ENCODE data around the gene MYO10. TPM values are rescaled to one million over a fixed set of nuclear protein-coding genes. Genes with fewer than 3 reads are reported as not detected.

MYO10 gene
- total and polyA plus RNA-seq, 9 donors, result 10.8 to 35.8 (median 16.3) TPM

DNA sequence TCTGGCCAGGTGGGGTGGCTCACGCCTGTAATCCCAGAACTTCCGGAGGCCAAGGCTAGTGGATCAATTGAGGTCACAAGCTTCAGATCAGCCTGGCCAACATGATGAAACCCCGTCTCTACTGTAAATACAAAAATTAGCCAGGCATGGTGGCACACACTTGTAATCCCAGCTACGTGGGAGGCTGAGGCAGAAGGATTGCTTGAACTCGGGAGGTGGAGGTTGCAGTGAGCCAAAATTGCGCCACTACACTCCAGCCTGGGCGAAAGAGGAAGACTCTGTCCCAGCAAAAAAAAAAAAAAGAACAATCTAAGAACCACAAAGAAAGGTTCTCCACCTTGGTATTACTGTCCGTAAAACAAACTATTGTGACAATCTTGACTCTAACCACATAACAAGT lies 9.7 kb downstream of the MYO10 start:
- Histone ChIP-seq H3K4me1 (ENCODE audit: insufficient read depth) (peaks cover 10% of the 10 kb centered on the region), H3K27ac (no peak overlapping the region), H3K36me3 (no peaks in the 10 kb centered on the region), H3K27me3 (no peaks in the 10 kb centered on the region), H3K9me3 (no peaks in the 10 kb centered on the region), H3K4me3 (no peak overlapping the region)
- no peak for TF ChIP-seq EP300 (IDR thresholded peaks at IDR 0.05)
- no peak for TF ChIP-seq POLR2A (IDR thresholded peaks at IDR 0.05)
- TF ChIP-seq, protein P1, sequence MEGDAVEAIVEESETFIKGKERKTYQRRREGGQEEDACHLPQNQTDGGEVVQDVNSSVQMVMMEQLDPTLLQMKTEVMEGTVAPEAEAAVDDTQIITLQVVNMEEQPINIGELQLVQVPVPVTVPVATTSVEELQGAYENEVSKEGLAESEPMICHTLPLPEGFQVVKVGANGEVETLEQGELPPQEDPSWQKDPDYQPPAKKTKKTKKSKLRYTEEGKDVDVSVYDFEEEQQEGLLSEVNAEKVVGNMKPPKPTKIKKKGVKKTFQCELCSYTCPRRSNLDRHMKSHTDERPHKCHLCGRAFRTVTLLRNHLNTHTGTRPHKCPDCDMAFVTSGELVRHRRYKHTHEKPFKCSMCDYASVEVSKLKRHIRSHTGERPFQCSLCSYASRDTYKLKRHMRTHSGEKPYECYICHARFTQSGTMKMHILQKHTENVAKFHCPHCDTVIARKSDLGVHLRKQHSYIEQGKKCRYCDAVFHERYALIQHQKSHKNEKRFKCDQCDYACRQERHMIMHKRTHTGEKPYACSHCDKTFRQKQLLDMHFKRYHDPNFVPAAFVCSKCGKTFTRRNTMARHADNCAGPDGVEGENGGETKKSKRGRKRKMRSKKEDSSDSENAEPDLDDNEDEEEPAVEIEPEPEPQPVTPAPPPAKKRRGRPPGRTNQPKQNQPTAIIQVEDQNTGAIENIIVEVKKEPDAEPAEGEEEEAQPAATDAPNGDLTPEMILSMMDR (IDR thresholded peaks at IDR 0.05), result no peak
- DNase-seq, result no peak
- intact Hi-C loops (cut with DNase I), result no loop called here
- WGBS, 3 donors, result 89 to 94% (median 90%) methylated on average over 8 of the region's 8 CpGs

DNA sequence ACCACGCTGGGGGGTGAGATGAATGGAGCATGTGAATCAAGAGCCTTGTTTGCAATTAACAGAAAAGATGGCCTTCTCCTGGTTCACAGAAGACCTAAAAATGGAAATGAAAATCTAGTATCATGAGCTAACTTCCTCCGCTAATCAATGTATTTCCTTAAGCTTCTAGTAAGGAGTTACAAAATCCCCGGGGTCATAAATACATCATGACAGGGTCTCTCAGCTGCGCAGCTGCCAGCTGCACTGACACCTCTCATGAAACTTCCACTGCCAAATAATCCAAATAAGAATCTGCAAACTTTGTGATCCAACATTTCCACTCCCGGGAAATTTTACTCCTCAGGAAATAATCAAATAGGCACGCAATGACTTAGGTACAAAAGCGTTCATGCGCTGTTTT lies 11.9 kb downstream of the MYO10 start:
- WGBS, 3 donors, result 86 to 91% (median 91%) methylated on average over 8 of the region's 8 CpGs
- no peak overlapping the region for H3K27ac ChIP-seq
- no peak for TF ChIP-seq POLR2A (IDR thresholded peaks at IDR 0.05)
- TF ChIP-seq, protein P1 (IDR thresholded peaks at IDR 0.05), result no peak
- no peak for TF ChIP-seq EP300 (IDR thresholded peaks at IDR 0.05)
- H3K36me3 ChIP-seq, result no peaks in the 10 kb centered on the region
- H3K9me3 ChIP-seq, result no peaks in the 10 kb centered on the region
- no peaks in the 10 kb centered on the region for H3K27me3 ChIP-seq
- intact Hi-C loops (cut with DNase I), result no loop called here
- no peak for DNase-seq
- no peak overlapping the region for H3K4me3 ChIP-seq
- H3K4me1 ChIP-seq (ENCODE audit: insufficient read depth), result peaks cover 4% of the 10 kb centered on the region

DNA sequence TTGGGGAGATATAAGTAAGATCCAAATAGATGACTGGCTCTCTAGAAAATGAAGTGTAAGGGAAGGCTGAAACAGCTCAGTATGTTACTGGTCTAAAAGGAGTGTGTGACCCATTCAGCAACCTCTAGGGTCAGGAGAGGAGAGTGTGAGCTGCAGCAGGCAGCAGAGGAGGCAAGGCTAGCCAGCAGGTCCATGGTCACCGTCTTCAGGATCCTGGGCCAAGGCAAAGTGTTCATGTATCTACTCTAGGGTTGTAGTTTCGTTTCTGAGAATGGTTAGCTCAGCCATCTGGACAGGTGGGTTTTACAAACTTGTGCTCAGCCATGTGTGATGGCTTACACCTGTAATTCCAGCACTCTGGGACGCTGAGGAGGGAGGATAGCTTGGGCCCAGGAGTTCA lies 13.7 kb downstream of the MYO10 start:
- H3K36me3 ChIP-seq, result no peaks in the 10 kb centered on the region
- no peak overlapping the region for H3K4me3 ChIP-seq
- no peaks in the 10 kb centered on the region for H3K27me3 ChIP-seq
- no peak overlapping the region for H3K27ac ChIP-seq
- no peak for DNase-seq
- no peak for TF ChIP-seq POLR2A (IDR thresholded peaks at IDR 0.05)
- TF ChIP-seq, protein P1 (IDR thresholded peaks at IDR 0.05), result no peak
- no peak for TF ChIP-seq EP300 (IDR thresholded peaks at IDR 0.05)
- 87 to 93% (median 92%) methylated on average over 3 of the region's 3 CpGs for WGBS, 3 donors
- H3K9me3 ChIP-seq, result no peaks in the 10 kb centered on the region
- H3K4me1 ChIP-seq (ENCODE audit: insufficient read depth), result peaks cover 11% of the 10 kb centered on the region
- intact Hi-C loops (cut with DNase I), result no loop called here

DNA sequence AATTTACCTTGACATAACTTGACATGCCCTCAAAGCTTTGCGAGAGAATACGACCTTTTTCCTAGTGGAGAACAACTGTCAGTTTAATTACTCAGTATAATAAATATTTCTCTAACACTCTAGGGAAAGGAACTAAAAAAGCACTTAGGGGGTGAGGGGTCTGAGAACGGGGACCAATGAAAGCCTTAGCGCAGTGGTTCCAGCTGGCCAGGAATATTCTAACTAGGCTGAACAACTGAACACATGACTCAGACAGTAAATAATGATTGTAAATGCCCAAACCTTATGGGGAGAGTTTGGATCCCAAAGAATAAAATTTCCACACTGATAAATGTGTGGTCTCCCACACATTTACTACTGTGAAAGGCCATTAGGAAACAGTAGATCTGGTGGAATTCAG lies 14.9 kb downstream of the MYO10 start:
- H3K9me3 ChIP-seq, result no peaks in the 10 kb centered on the region
- WGBS, 3 donors, result 35 to 40% (median 36%) methylated on average over 4 of the region's 4 CpGs
- intact Hi-C loops (cut with DNase I), result no loop called here

More for the DNA sequence above, 14.9 kb downstream of the MYO10 start:
- H3K27me3 ChIP-seq, result no peaks in the 10 kb centered on the region
- no peak for TF ChIP-seq EP300 (IDR thresholded peaks at IDR 0.05)
- TF ChIP-seq, protein P1 (IDR thresholded peaks at IDR 0.05), result no peak
- no peak for TF ChIP-seq POLR2A (IDR thresholded peaks at IDR 0.05)
- H3K27ac ChIP-seq, result no peak overlapping the region
- H3K4me1 ChIP-seq (ENCODE audit: insufficient read depth), result peaks cover 14% of the 10 kb centered on the region
- H3K36me3 ChIP-seq, result no peaks in the 10 kb centered on the region
- no peak overlapping the region for H3K4me3 ChIP-seq
- DNase-seq, result no peak
